H1 (cell line): ENCODE measurements around the gene GRK6. TPM values are rescaled to one million over a fixed set of nuclear protein-coding genes. Genes with fewer than 3 reads are reported as not detected.

Experiments used
- CTCF ChIA-PET: fragments of 300-600 bp; sonication (Branson Sonifier 250); formaldehyde crosslinking; loops from one replicate; lab custom pipeline; 2021; ENCODE audit not compliant: partially characterized antibody; lab: Charles Lee
- POLR2A ChIA-PET: fragments of 300-600 bp; sonication (Branson Sonifier 250); formaldehyde crosslinking; loops from one replicate; lab custom pipeline; 2021; ENCODE audit warnings: inconsistent platforms; ENCODE audit not compliant: partially characterized antibody; lab: Charles Lee
- DNase-seq, 2 experiments: peaks; one replicate each; pipeline versions ENCODE4 v3.0.0 to v3.0.0-alpha.2; 2010 to 2022; ENCODE audit warnings: low spot score in 2 of 2, low read depth in 1 of 2, mixed read lengths in 1 of 2
- FAIRE-seq: peaks from 2 replicates; lab custom pipeline; 2011; peaks lifted over from hg19 to GRCh38; lab: Jason Lieb, UNC
- H2AFZ ChIP-seq: 2 replicates; pipeline ENCODE4 v1.8.1; 2012; ENCODE audit warnings: low read length, inconsistent platforms
- H2AK5ac ChIP-seq: 2 replicates; pipeline ENCODE4 v1.6.1; 2013; ENCODE audit warnings: low read depth, low read length
- H2BK120ac ChIP-seq: replicated peaks from 2 replicates; pipeline ENCODE3; 2013; ENCODE audit warnings: low read depth, low read length, inconsistent platforms
- H2BK12ac ChIP-seq: 2 replicates; pipeline ENCODE4 v1.6.1; 2013; ENCODE audit warnings: low read depth, low read length
- H2BK15ac ChIP-seq: 2 replicates; pipeline ENCODE4 v1.6.1; 2013; ENCODE audit warnings: low read length
- H2BK20ac ChIP-seq: 2 replicates; pipeline ENCODE4 v1.6.1; 2013; ENCODE audit warnings: low read length
- H2BK5ac ChIP-seq: 2 replicates; pipeline ENCODE4 v1.6.1; 2013; ENCODE audit warnings: low read depth, low read length
- H3K14ac ChIP-seq: 2 replicates; pipeline ENCODE4 v1.6.1; 2013; ENCODE audit warnings: inconsistent platforms; ENCODE audit not compliant: insufficient read length
- H3K18ac ChIP-seq: 2 replicates; pipeline ENCODE4 v1.6.1; 2013; ENCODE audit warnings: low read length; ENCODE audit errors: extremely low read depth
- H3K23ac ChIP-seq: 2 replicates; pipeline ENCODE4 v1.6.1; 2013; ENCODE audit warnings: inconsistent platforms; ENCODE audit not compliant: insufficient read length
- H3K23me2 ChIP-seq: 2 replicates; pipeline ENCODE4 v1.6.1; 2013; ENCODE audit warnings: low read depth, low read length
- H3K27ac ChIP-seq: 2 replicates; pipeline ENCODE4 v1.6.1; 2011; ENCODE audit warnings: low read depth, low read length, inconsistent platforms
- H3K27me3 ChIP-seq, 4 experiments: replicated peaks in 1 of 4; 1 replicate in 1 of 4; 2 replicates in 3 of 4; pipeline versions ENCODE4 v1.6.1 to v1.8.1; 2011 to 2013; ENCODE audit warnings: low read length in 3 of 4, mild to moderate bottlenecking in 3 of 4, inconsistent platforms in 2 of 4, mixed read lengths in 2 of 4, moderate library complexity in 1 of 4; ENCODE audit not compliant: control insufficient read depth in 3 of 4, insufficient read depth in 3 of 4; ENCODE audit errors: extremely low read depth in 1 of 4
- H3K36me3 ChIP-seq, 4 experiments: 2 replicates each; pipeline versions ENCODE4 v1.6.1 to v1.8.1; 2011 to 2013; ENCODE audit warnings: mild to moderate bottlenecking in 4 of 4, low read length in 3 of 4, moderate library complexity in 2 of 4, control low read depth in 1 of 4, inconsistent platforms in 1 of 4; ENCODE audit not compliant: insufficient read depth in 4 of 4, control insufficient read depth in 2 of 4
- H3K4ac ChIP-seq: replicated peaks from 2 replicates; pipeline ENCODE3; 2013; ENCODE audit warnings: low read length, low read depth, mixed read lengths, inconsistent platforms; ENCODE audit not compliant: insufficient read length
- H3K4me1 ChIP-seq, 4 experiments: replicated peaks in 1 of 4; 1 replicate in 1 of 4; 2 replicates in 3 of 4; pipeline versions ENCODE4 v1.6.1 to v1.8.1; 2011 to 2013; ENCODE audit warnings: low read length in 3 of 4, inconsistent platforms in 2 of 4, mixed read lengths in 1 of 4; ENCODE audit not compliant: insufficient read depth in 4 of 4, control insufficient read depth in 3 of 4
- H3K4me2 ChIP-seq, 2 experiments: 2 replicates each; pipeline versions ENCODE4 v1.6.1 to v1.8.1; 2011 to 2013; ENCODE audit warnings: low read depth in 2 of 2, low read length in 2 of 2, control low read depth in 1 of 2, inconsistent platforms in 1 of 2, mild to moderate bottlenecking in 1 of 2; ENCODE audit not compliant: insufficient read depth in 1 of 2
- H3K4me3 ChIP-seq, 4 experiments: fragments of 200-600, 300-600 bp in 1 of 4; sonication (generic), shearing (Covaris generic), sonication (Bioruptor Twin) in 1 of 4; 2 replicates each; pipeline versions ENCODE4 v1.5.1 to v1.8.1; 2011 to 2016; ENCODE audit warnings: low read length in 4 of 4, low read depth in 3 of 4, control low read depth in 2 of 4, inconsistent platforms in 2 of 4, mild to moderate bottlenecking in 2 of 4, mixed read lengths in 1 of 4, moderate library complexity in 1 of 4; ENCODE audit not compliant: insufficient read depth in 2 of 4; ENCODE audit errors: extremely low read depth in 1 of 4
- H3K56ac ChIP-seq: replicated peaks from 2 replicates; pipeline ENCODE3; 2013; ENCODE audit warnings: low read depth, mild to moderate bottlenecking, mixed read lengths, low read length, inconsistent platforms; ENCODE audit not compliant: insufficient read length
- H3K79me1 ChIP-seq: 2 replicates; pipeline ENCODE4 v1.6.1; 2013; ENCODE audit warnings: low read depth, low read length, control low read depth
- H3K79me2 ChIP-seq, 2 experiments: 2 replicates each; pipeline versions ENCODE4 v1.6.1 to v1.8.1; 2012 to 2013; ENCODE audit warnings: low read length in 2 of 2, mild to moderate bottlenecking in 2 of 2, inconsistent platforms in 1 of 2; ENCODE audit not compliant: insufficient read depth in 2 of 2, control insufficient read depth in 1 of 2
- H3K9ac ChIP-seq, 4 experiments: replicated peaks in 1 of 4; 1 replicate in 1 of 4; 2 replicates in 3 of 4; pipeline versions ENCODE4 v1.6.1 to v1.8.1; 2011 to 2013; ENCODE audit warnings: low read depth in 3 of 4, low read length in 3 of 4, control low read depth in 2 of 4, mild to moderate bottlenecking in 2 of 4, moderate library complexity in 2 of 4, inconsistent platforms in 1 of 4; ENCODE audit errors: extremely low read depth in 1 of 4
- H3K9me3 ChIP-seq, 2 experiments: 2 replicates each; pipeline versions ENCODE4 v1.6.1 to v1.8.1; 2012 to 2013; ENCODE audit warnings: mild to moderate bottlenecking in 2 of 2, moderate library complexity in 2 of 2, control low read depth in 1 of 2, inconsistent platforms in 1 of 2, low read depth in 1 of 2, low read length in 1 of 2, mixed read lengths in 1 of 2; ENCODE audit not compliant: insufficient read depth in 2 of 2
- H4K20me1 ChIP-seq, 2 experiments: replicated peaks in 1 of 2; 2 replicates each; pipeline versions ENCODE3 to v1.8.1; 2011 to 2013; ENCODE audit warnings: inconsistent platforms in 2 of 2, low read length in 2 of 2, mild to moderate bottlenecking in 1 of 2; ENCODE audit not compliant: insufficient read depth in 2 of 2, control insufficient read depth in 1 of 2
- H4K5ac ChIP-seq: 2 replicates; pipeline ENCODE4 v1.6.1; 2013; ENCODE audit warnings: low read length, low read depth, mixed read lengths, inconsistent platforms; ENCODE audit not compliant: insufficient read length
- H4K8ac ChIP-seq: 2 replicates; pipeline ENCODE4 v1.8.0; 2013; ENCODE audit warnings: mild to moderate bottlenecking, moderate library complexity, low read length, inconsistent platforms; ENCODE audit not compliant: insufficient read depth; ENCODE audit errors: extremely low read depth
- H4K91ac ChIP-seq: replicated peaks from 2 replicates; pipeline ENCODE3; 2013; ENCODE audit warnings: low read length, mixed read lengths, inconsistent platforms; ENCODE audit not compliant: insufficient read length
- GABPA ChIP-seq: IDR thresholded peaks from 2 replicates; pipeline ENCODE4 v1.6.1; 2011; ENCODE audit warnings: mild to moderate bottlenecking, low read length, moderate library complexity, borderline replicate concordance; ENCODE audit not compliant: insufficient read depth
- KDM4A ChIP-seq: IDR thresholded peaks from one replicate; pipeline ENCODE4 v1.7.1; 2012; ENCODE audit warnings: low read depth, mild to moderate bottlenecking, moderate library complexity, low read length, inconsistent platforms; ENCODE audit not compliant: severe bottlenecking
- MAX ChIP-seq: IDR thresholded peaks from 2 replicates; pipeline ENCODE4 v1.6.1; 2012; ENCODE audit warnings: inconsistent platforms
- POLR2A ChIP-seq, 2 experiments: IDR thresholded peaks; 1 replicate in 1 of 2; 2 replicates in 1 of 2; pipeline ENCODE4 v1.6.1; 2011; ENCODE audit warnings: low read depth in 2 of 2, low read length in 2 of 2, mild to moderate bottlenecking in 2 of 2; ENCODE audit errors: control extremely low read depth in 1 of 2
- POLR2AphosphoS5 ChIP-seq: IDR thresholded peaks from 2 replicates; pipeline ENCODE4 v1.6.1; 2011; ENCODE audit warnings: low read depth, low read length
- RBBP5 ChIP-seq: IDR thresholded peaks from 2 replicates; pipeline ENCODE4 v1.7.1; 2012; ENCODE audit warnings: low read depth, mild to moderate bottlenecking, inconsistent platforms, low read length, moderate library complexity, borderline replicate concordance
- SIN3A ChIP-seq, 2 experiments: IDR thresholded peaks in 1 of 2; conservative IDR thresholded peaks in 1 of 2; 2 replicates each; pipeline ENCODE4 v1.6.1; 2011 to 2012; ENCODE audit warnings: low read length in 2 of 2, improper control_type of control experiment in 1 of 2, low read depth in 1 of 2, mild to moderate bottlenecking in 1 of 2
- SUZ12 ChIP-seq: fragments of 200-600 bp; sonication (generic); IDR thresholded peaks from 2 replicates; pipeline ENCODE4 v1.6.1; 2012; ENCODE audit warnings: mild to moderate bottlenecking, inconsistent platforms, low read length, moderate library complexity, mixed read lengths
- TAF1 ChIP-seq: IDR thresholded peaks from 2 replicates; pipeline ENCODE4 v1.6.1; 2011; ENCODE audit warnings: mild to moderate bottlenecking, low read depth, low read length
- WGBS, 2 experiments: shearing (Covaris generic) in 1 of 2; methylation state at CpG; one replicate each; pipeline versions ENCODE4 v1.1.6 to v1.1.7; 2013 to 2015; ENCODE audit warnings: low lambda C conversion rate in 2 of 2, mixed read lengths in 2 of 2, inconsistent platforms in 1 of 2, low coverage in 1 of 2, missing lambda C conversion rate in 1 of 2; ENCODE audit not compliant: insufficient replicate concordance in 2 of 2, insufficient coverage in 1 of 2, insufficient read length in 1 of 2; ENCODE audit errors: extremely low coverage in 1 of 2, missing lambda C conversion rate in 1 of 2; 5-methylcytosine and 5-hydroxymethylcytosine counted together
- polyA plus RNA-seq, 7 experiments: library from polyadenylated mRNA; depleted of rRNA in 3 of 7; stranded (reverse) in 5 of 7; unstranded in 2 of 7; fragments of >200 nt in 5 of 7; fragments of 200-250 nt in 2 of 7; gene quantifications; 1 replicate in 5 of 7; 2 replicates in 1 of 7; 4 replicates in 1 of 7; pipeline versions ENCODE4 v1.2.1 to v1.2.3, GENCODE V29; 2011 to 2013; ENCODE audit warnings: missing spikeins in 2 of 7, mixed read lengths in 2 of 7
- total RNA-seq: library from RNA; stranded (reverse); fragmentation: NEBNext Ultra II Directional; extraction: Animal tissue kit (Norgen Biotek cat#: 25700); gene quantifications from 2 replicates; pipeline ENCODE4 v1.2.1, GENCODE V29; 2021

The GRK6 gene
- total and polyA plus RNA-seq, 2 of the 8 experiments (the other 6 are each of a cell fraction or from before 2014, with no cell fraction given), result 31.8 to 57.8 TPM

DNA sequence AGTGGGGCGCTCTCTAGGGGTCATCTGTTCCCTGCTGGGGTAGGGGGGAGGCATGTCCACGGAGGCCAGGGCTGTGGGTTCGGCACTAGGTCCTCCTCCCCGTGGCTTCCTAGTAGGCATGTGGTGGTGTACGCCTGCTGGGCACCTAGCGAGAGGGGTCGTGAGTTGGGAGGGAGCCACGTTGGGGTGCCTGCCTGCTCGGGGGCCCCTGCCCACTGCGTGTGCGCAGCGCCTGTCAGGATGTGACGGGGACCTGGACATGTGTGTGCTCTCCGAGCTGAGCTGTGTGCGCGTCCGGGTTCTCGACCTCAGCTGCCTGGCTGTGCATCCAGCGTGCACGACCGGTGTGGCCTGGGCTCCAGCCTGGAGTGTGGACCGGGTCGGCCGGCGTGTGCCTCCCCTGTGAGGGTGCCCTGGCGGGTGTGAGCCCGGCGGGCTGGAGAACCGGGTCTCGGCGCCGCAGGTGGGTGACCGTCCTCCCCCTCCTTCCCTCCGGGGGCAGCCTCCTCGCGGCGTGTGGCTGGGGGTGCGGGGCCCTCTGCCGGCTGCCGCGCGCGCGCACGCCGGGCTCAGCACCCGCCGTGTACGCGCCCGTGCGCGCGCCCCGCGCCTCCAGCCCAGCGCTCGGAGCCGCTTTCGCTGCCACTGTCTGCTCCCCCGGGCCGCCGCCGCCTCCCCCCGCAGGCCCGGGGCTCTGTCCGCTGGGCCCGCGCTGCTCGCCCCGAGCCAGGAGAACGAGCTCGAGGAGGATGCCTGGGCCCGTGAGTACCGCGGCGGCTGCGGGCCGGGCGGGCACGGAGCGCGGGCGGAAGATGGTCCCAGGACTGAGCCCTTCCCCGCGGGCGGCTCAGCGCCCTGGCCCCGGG is 20.0 kb downstream of the GRK6 start, which contains the start of gene PRR7:
PRR7 (plus strand) TSS at position 615 of the 866 bp plus-strand sequence. CDS start 8,254 bp downstream, outside the sequence.
- Histone ChIP-seq H4K5ac (peak within 1 kb of the TSS; percentile 93), H3K4me3 (peak within 1 kb of the TSS; percentile 46 to 74 (median 64)), H3K4me1 (peaks cover 0 to 30% (median 15%) of the 10 kb centered on the region in 4 experiments; a peak in 6 of 7 replicates), H2BK12ac (peak within 1 kb of the TSS; percentile 45; the same call in 1 of the 2 replicates), H4K8ac (peak within 1 kb of the TSS; percentile 87), H2AK5ac (no peak within 1 kb of the TSS), H4K91ac (peak within 1 kb of the TSS; percentile 99), H3K14ac (no peak within 1 kb of the TSS), H2BK20ac (no peak within 1 kb of the TSS), H3K4me2 (peak within 1 kb of the TSS; percentile 89 to 93), H3K9me3 (no peaks in the 10 kb centered on the region), H3K4ac (peak within 1 kb of the TSS; percentile 87), H2BK120ac (peak within 1 kb of the TSS; percentile 30), H3K79me1 (no peaks in the 10 kb centered on the region; the same call in none of the 2 replicates), H4K20me1 (peaks cover 0 to 7% of the 10 kb centered on the region in 2 experiments), H3K36me3 (peaks cover under 1 to 4% (median under 1%) of the 10 kb centered on the region in 4 experiments; a peak in 2 of 8 replicates), H3K9ac (peak within 1 kb of the TSS; percentile 7 to 76 (median 72); a peak in 6 of 7 replicates), H2BK5ac (peak within 1 kb of the TSS; percentile 68; the same call in 1 of the 2 replicates), H3K79me2 (no peaks in the 10 kb centered on the region), H3K18ac (peak within 1 kb of the TSS; percentile 93), H2BK15ac (peak within 1 kb of the TSS; percentile 88; the same call in 1 of the 2 replicates), H3K23ac (no peak within 1 kb of the TSS), H3K27me3 (peaks cover 0 to 13% (median 5%) of the 10 kb centered on the region in 4 experiments; a peak in 5 of 7 replicates), H3K27ac (peak within 1 kb of the TSS; percentile 59), H3K56ac (no peak within 1 kb of the TSS), H2AFZ (0 out of 2 replicates have a peak within 1 kb of the TSS, but pooled peaks have one; percentile 14), H3K23me2 (peaks cover 9% of the 10 kb centered on the region)
- 0 out of 4 replicates have a peak, but pooled peaks of 1 of the 2 experiments have one; percentile 36 for TF ChIP-seq SIN3A (conservative IDR thresholded peaks at IDR 0.05 in 1 of 2, IDR thresholded peaks at IDR 0.05 in 1 of 2; ENCODE audit: low read depth in 1 of 2, low read length in 2 of 2)
- no peak; the same call in 1 of the 2 replicates for TF ChIP-seq RBBP5
- TF ChIP-seq SUZ12, result no peak
- TF ChIP-seq POLR2A (IDR thresholded peaks at IDR 0.05; ENCODE audit: control extremely low read depth in 1 of 2, low read depth in 2 of 2, low read length in 2 of 2), result peak in 1 of 2 experiments; percentile 75; a peak in 2 of 3 replicates
- no peak for TF ChIP-seq GABPA
- TF ChIP-seq TAF1, result no peak
- TF ChIP-seq KDM4A, result peak; percentile 34
- TF ChIP-seq POLR2AphosphoS5, result peak; percentile 82; the same call in 1 of the 2 replicates
- peak; percentile 23; the same call in 1 of the 2 replicates for TF ChIP-seq MAX
- peak in 1 of 2 experiments; percentile 81 for DNase-seq
- ChIA-PET POLR2A (interaction anchor here (0.6 to 67.5 kb wide), 17 partner anchors 10 to 142 kb away, joined by 3 to 3349 read pairs (median 8); partner anchors contain the start of genes DBN1, DOK3, F12 and GRK6), CTCF (interaction anchor here (0.6 to 23.6 kb wide), 11 partner anchors 7 to 138 kb away, joined by 3 to 430 read pairs (median 5); partner anchors contain the start of genes F12, PDLIM7, PFN3 and SLC34A1)
- 7% methylated on average over 48 of the region's 89 CpGs; no CpG with 5 or more reads in 1 of the 2 experiments for WGBS, 2 experiments
- no peak for FAIRE-seq
